Activated CD8-positive, alpha-beta memory T cell treated with anti-CD3 and anti-CD28 coated beads, Interleukin-2, amount 50 U/mL, for 48 hours (primary cell): ENCODE data around the gene ATP6V0C.

Experiments
- DNase-seq: peaks from one replicate; pipeline ENCODE4 v3.0.0-alpha.2; 2020

ATP6V0C gene

GRCh38 chr16:2513405-2514332 lies at the start of gene ATP6V0C:
ATP6V0C (plus strand) TSS chr16:2513952; CDS start chr16:2514104, 152 bp downstream.
- peak; percentile 96 for DNase-seq

- DNase-seq = no peak
These were observed 49.4 kb upstream of the ATP6V0C start for GRCh38 chr16:2464333-2464732.

DNA sequence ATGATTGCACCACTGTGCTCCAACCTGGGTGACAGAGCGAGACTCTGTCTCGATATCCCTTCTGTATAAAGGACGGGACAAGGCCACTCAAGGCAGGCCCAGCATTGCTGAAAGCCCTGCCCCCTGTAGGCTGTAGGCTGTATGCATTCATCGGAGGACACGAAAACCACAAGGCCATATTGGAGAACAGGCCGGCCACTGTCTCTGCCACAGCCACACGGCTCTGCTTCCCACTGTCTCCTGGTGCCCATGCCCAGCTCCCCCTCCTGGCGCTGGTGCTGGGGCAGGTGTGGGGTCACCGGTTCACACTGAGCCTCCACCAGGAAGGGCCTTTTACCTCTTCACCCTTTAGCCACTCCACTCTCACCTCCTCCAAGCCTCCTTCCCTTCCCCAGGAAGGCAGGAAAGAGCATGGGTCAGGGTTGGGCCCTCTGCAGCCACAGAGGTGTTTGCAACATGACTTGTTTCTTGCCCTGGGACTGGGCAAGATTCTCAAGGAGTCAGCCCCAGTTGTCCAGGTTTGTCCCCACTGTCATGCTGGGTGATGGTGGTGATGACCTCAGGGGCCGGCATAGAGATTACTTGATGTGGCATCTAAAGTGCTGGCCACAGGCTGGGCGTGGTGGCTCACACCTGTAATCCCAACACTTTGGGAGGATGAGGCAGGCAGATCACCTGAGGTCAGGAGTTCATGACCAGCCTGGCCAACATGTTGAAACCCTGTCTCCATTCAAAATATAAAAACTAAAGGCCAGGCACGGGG lies 47.9 kb upstream of the ATP6V0C start:
- no peak for DNase-seq

GRCh38 chr16:2466667-2467527 lies 46.9 kb upstream of the ATP6V0C start:
- no peak for DNase-seq

- DNase-seq = peak; percentile 71
These were observed 46.1 kb upstream of the ATP6V0C start for GRCh38 chr16:2467528-2468232.

DNA sequence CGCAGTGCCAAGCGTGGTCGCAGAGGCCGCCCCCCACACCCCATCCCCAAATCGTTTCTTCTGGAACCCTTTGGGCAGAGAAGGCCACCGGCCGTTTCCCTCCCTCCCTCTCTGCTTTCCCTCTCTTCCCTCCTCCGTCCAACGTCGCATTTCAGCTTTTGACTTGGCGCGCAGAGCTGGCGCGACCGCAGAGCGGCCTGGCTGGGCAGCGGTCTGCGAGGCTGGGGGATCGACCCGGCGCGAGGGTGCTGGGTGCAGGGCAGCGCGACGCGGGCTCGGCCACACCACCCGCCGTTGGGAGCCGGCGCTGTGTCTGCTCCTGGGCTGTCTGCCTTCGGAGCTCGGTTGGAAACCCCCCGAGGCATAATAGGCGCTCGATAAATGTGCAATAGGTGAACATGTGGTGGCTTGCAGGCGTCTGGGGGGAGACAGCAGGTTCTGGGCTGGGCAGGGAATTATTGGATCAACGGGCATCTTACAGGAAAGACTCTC lies 45.5 kb upstream of the ATP6V0C start:
- DNase-seq = no peak

DNA sequence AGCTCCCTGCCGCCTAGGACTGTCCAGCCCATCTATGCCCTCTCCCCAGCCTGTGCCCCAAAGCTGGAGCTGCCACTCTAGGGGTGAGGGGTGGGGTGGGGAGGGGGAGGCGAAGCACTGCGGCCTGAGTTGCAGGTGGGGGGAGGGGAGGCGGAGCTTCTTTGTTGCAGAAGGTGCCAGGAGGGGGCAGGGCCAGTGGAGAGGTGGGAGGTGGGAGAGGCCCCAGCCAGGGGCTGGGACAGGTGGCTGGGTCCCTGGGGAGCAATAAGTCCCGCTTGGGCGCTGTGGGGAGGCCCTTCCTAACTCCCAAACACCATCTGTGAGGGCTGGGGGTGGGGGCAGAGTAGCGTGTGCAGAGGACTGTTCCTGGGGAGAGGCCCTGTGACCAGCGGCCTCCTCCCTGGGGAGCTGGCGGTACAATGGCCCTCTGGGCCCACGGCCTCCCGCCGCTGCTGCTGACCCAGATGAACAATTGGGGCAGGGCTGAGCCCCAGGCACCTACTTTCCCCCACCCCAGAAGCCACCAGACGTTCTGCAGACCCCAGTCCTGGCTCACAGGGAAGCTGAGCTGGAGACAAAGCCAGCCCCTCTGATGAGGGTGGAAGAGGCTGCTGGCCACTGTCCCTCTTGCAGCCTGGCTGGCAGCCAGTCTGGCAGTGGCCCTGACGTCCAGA lies 44.9 kb upstream of the ATP6V0C start:
- no peak for DNase-seq

DNA sequence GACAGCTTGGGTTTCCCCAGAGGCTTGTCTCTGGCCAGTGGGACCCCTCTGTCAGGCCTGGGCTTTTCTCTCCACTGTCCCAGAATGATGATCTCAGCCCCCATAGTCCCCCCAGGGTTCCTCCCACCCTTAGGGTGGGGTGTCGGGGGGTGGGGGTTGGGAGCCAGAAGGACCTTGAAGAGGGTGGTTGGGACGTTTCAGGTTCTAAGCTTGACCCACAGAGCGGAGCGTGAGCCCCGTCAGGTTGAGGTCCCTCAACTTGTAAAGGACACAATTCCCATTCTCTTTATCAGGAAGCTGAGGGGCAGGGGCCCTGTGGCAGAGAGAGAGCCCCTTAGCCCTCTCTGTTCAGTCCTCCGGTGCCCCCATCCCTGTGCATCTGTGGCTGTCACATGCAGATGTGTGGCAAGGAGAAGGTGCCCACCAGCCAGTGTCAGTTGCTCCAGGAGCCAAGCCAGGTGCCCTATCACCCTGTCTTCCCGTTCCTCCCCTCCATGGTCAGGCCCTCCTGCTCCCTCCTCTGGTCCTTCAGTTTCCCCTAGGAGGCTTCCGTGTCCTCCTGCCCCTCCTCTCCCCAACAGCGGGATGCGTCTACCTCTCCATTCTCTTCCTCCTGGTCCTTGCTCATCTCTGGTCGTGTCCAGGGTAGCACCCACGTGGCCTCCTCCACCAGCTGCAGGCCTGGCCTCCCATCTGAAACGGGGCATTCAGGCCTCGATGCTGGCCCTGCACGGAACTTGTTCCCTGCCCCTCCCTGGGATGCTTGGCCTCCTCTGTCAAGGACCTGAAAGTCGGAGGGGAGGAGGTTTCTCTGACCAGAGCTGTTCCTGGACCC lies 44.1 kb upstream of the ATP6V0C start:
- DNase-seq = no peak

GRCh38 chr16:2470234-2470601 lies 43.5 kb upstream of the ATP6V0C start:
- no peak for DNase-seq

GRCh38 chr16:2470603-2471015 lies 43.1 kb upstream of the ATP6V0C start:
- no peak for DNase-seq

DNA sequence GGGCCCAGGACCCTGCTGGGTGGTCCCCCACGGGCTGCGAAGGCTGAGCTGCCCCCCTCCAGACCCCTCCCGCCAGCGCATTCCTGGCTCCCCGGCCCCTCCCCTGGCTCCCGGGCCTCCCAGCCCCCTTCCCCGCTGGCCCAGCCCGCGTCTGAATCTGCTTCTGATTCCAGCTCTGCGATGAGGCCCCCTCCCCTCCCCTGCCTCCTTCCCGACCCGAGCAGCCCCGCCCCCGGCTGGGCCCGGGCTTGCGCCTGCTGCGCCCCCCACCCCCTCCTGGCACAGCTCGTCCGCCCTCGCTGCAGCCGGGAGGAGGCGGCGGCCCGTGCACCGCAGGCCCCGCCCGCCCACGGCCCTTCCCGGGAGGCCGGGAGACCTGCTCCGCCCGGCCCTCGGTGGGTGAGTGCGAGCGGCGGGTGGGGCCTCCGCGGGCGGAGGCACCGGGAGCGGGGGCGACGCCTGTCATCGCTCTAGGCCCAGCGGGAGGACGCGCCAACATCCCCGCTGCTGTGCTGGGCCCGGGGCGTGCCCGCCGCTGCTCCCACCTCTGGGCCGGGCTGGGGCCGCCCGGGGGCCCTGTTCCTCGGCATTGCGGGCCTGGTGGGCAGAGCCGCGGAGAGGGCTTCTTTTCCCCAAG lies 42.6 kb upstream of the ATP6V0C start, which contains the start of gene NTN3:
NTN3 (plus strand) TSS at position 282 of the 637 bp plus-strand sequence. CDS start 405 bp downstream, outside the sequence.
- DNase-seq = no peak

DNA sequence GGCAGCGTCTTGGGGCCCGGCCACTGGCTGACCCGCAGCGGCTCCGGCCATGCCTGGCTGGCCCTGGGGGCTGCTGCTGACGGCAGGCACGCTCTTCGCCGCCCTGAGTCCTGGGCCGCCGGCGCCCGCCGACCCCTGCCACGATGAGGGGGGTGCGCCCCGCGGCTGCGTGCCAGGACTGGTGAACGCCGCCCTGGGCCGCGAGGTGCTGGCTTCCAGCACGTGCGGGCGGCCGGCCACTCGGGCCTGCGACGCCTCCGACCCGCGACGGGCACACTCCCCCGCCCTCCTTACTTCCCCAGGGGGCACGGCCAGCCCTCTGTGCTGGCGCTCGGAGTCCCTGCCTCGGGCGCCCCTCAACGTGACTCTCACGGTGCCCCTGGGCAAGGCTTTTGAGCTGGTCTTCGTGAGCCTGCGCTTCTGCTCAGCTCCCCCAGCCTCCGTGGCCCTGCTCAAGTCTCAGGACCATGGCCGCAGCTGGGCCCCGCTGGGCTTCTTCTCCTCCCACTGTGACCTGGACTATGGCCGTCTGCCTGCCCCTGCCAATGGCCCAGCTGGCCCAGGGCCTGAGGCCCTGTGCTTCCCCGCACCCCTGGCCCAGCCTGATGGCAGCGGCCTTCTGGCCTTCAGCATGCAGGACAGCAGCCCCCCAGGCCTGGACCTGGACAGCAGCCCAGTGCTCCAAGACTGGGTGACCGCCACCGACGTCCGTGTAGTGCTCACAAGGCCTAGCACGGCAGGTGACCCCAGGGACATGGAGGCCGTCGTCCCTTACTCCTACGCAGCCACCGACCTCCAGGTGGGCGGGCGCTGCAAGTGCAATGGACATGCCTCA lies 41.9 kb upstream of the ATP6V0C start:
- no peak for DNase-seq

GRCh38 chr16:2472488-2472864 lies 41.3 kb upstream of the ATP6V0C start:
- DNase-seq = no peak

DNA sequence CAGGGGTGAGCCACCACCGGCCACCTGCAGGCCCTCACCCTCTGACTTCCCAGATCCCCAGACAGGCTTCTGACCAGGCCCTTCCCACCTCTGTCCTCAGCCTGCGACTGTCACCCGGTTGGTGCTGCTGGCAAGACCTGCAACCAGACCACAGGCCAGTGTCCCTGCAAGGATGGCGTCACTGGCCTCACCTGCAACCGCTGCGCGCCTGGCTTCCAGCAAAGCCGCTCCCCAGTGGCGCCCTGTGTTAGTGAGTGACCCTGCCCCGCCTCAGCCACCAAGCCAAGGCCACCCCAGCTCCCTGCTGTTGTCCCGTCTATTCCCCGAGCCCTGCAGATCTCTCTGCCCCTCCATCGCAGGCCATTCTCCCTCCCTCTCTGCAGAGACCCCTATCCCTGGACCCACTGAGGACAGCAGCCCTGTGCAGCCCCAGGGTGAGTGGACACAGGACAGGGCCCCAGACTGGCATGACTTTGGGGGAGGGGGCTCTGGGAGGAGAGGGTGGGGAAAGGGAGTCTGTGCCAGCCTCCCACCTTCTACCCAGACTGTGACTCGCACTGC lies 40.8 kb upstream of the ATP6V0C start:
- DNase-seq = no peak

GRCh38 chr16:2473446-2473926 lies 40.3 kb upstream of the ATP6V0C start:
- peak; percentile 61 for DNase-seq

GRCh38 chr16:2473999-2474876 lies 39.5 kb upstream of the ATP6V0C start:
- peak; percentile 79 for DNase-seq

DNA sequence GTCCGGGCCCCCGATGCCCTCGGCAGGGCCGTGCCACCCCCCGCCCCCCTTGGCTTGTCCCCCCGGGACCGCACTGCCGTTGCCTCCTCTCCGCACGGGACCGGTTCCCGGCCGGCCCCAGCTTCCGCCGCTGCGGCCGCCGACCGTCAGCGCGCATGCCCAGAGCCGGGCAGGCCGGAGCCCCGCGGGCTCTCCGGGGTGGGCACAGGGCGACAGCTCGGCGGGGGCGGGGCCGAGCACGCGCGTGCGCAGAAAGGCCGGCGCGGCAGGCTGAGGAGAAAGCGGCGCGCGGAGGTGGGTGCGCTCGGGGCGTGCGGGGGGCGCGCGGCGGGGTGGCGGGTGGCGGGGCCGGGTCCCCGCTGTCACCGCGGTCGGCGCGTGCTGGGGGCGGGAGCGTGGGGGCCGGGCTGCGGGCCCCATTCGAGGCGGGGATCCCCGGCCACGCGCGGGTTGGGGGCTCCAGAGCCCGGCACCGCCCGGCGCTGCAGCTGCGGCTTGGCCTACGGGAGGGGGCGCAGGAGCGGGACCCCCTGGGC lies 38.8 kb upstream of the ATP6V0C start, which contains the start of gene TBC1D24:
TBC1D24 (plus strand) TSS at position 251 of the 536 bp plus-strand sequence. CDS start 21,022 bp downstream, outside the sequence.
- peak; percentile 95 for DNase-seq
